ENCODE measurements around the gene SMPD3.

The SMPD3 gene

DNA sequence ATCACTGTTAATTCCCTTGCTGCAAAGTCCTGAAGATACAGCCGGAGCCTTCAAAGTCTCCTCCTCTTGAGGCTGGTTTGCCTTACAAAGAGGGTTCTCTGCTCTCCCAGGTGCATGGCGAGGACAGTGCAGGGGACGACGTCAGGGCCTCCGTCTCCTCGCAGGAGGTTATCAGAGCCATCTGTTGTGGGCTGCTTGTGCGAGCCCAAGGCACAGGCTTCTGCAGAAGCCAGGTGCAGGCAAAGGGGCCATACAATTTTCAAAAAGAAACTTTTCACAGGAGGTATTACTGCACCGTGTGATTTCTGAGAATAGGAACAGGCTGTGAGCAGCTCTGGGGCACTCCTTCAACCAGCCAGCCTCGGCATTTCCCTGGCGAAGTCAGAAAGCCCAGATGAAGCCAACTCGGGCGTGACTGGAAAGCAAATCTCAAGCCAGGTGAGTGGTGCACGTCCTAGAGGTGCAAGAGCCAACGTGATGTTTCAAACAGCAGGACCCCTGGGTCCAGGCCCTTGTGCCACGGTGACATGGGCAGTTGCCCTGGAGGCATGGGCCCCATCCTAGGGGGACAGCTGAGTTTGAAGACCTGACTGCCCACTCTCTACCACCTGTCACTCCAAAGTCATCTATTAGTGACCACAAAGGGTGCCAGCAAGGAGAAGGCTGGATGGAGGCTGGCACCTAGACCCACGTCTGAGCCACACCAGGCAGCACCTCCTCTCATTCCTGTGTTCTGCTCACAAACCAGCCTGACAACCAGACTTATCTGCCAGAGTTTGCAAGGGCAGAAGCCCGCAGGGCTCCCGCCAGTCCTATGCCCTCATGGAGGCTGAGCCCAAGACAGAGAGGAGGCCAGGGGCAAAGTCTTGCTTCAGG is 68.6 kb downstream of the SMPD3 start:
- no peak for DNase-seq

DNA sequence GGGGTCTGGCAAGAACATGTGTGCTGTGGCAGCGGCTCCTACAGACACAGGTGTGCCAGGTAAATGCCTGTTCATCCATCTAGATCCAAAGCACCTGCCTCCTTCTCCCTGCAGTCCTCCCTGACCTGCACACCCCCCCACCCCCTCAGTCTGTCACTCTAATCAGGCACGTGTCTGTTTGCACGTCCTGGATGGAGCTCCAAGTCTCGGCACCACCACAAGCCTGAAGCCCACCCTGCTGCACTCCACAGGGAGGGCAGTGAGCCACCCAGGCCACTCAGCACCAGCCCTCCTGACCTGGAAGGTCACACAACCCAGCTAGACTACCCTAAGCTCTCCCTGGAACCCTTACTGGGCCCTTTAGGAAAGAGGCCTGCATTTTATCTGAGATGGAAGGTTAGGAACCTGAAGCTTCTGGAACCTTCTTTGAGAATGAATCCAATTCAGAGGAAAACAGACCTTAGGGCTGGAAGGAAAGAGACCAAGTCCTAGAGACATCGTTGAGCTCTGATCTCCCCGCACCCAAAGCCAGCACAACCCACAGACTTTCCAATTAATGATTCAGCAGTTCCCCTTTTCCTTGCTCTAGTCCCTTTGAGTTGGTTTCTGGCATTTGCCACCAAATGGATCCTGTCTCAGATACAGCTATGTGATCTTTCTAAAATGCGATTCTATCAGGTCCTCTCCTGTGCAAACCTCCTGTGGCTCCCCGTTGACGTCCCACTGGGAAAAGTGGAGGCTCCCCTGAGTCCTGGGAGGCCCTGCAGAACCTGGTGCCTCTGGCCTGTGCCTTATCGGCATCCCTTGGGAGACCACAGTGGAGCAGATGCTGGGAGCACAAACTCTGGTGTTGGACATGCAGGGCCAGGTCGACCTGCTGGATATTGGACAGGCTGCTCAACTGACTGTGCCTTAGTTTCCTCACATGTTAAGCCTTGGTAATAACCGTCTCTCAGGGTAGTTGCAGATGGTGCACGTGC is 69.6 kb downstream of the SMPD3 start:
- no peak for DNase-seq

DNA sequence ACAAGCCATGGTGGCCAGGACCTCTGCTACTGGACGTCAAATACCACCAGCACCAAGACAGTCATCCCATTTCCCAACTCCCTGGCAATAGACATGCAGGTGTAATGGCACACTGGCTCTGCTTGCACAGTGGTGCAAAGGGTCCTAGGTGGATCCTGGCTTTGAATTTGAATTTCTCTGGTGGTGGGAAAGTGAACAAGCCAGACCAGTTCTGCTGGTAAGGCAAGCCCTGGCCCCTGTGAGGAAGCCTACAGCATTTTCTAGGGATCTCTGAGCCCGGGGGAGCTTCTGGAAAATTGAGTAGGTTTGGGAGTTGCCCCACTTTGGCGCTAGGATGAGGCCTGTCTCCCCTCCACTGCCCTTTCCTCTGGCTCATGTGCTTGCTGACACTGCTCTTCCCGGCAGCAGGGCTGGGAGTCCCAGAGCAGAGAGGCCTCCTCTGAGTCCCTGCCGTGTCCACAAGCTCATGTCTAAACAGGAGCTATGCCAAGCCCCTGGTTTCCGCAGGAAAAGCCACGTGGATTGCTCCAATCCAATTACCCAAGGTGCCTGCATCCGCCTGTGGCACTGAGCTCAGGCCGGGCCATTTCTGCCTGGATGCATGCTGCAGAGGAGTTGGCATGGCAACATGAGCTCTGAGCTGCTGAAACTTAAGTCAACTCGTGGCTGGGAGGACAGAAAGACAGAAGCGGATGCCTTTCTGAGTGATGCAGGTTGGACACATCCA is 70.5 kb downstream of the SMPD3 start:
- DNase-seq, result no peak

DNA sequence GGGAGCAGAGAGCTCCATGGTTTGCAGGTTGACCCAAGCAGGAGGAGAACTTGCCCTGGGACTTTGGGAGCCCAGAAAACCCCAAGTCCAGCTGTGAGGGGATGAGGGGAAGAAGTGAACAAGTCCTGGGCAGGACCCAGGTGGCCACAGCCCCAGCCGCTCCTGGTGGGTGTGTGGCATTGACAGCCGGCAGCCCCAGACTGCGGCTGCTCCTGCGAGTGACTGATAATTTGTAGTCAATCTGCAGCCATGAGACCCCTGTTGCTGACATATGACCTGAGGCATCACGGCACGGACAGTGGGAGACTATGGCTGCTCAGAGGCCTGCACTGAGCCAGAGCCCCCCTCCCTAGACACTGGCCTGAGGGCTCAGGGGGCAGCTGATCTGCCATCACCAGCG is 71.1 kb downstream of the SMPD3 start:
- DNase-seq, result no peak

DNA sequence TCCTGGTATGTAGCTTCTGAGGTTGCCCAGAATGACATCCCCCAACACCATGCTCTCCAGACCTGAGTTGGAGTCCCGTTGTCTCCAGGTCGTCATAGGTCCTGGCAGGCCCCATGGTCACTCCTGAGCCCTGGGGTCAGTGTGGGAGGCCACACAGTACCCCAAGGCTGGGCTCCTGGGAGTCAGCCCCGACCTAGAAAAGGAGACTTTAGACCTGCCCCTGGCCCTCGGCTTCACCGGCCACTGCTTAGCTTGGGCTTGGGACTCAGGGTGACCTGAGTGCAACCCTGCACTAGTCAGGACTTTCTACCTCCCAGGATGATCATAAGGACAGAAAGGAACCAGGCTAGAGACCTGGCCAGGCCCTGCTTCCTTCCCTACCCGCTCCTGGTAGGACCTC is 71.7 kb downstream of the SMPD3 start:
- no peak for DNase-seq

DNA sequence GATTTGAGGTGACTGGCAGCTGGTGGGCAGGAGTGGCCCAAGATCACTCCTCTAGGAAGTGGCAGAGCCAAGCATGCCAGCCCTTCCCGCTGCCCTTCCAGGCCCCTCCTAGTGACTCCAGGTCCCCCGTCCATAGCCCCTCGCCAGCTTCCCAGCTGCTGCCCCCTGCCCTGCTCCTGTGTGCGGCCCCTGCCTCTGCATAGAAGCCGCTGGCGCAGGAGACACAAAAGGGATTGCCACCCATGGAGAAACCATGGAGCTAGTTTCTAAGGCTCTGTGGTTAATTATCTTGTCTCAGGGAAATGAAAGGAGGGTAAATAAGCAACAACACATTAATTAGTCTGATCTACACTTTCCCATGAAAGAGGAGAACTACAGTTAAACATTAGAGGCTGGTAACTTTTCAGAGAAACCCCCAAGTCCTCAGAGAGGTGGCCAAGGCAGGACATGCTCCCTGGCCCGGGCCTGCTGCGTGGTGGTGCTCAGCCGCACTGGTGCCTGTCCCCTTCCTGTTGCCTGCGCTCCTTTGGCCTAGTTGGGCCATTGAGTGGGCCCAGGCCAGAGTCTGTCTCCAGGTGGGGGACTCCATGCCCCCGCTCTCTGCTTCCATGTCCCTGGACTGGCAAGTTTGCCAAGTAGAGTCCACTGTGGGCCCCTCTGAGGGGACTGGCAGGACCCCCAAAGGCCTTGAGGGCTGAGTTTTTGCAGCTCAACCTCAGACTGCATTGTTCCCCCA is 72.3 kb downstream of the SMPD3 start:
- DNase-seq, result no peak

DNA sequence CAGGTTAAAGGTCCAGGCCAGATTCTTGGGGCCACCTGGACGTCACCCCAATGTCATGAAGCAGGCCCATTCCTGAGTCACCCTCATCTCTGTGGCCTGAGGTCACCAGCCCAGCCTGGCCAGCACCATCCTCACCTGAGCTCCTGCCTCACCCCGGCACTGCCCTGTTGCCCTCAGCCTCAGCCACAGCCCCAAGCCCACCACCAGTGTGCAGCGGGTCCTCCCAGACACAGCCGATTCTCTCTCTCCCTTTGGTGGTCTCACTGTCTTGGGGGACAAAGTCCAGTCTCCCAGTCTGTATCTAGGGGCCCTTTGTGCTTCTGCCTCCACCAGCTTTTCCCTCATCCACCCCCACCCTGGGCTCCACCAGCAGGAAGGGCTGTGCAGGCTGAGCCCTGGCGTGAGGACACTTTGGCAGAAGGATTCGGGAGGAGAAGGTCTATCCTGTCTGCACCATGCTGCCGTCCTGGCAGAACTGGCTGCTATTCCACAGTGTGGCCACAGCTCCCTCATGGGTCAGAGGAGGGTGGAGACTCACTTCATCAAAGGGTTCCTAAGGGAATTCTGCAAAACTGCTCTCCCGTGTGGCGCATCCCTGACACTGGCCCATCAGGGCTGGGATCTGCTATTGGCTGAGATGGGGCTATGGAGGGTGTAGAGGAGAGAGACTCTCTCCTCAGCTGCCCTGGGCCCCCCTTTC is 73.2 kb downstream of the SMPD3 start:
- DNase-seq, result no peak

DNA sequence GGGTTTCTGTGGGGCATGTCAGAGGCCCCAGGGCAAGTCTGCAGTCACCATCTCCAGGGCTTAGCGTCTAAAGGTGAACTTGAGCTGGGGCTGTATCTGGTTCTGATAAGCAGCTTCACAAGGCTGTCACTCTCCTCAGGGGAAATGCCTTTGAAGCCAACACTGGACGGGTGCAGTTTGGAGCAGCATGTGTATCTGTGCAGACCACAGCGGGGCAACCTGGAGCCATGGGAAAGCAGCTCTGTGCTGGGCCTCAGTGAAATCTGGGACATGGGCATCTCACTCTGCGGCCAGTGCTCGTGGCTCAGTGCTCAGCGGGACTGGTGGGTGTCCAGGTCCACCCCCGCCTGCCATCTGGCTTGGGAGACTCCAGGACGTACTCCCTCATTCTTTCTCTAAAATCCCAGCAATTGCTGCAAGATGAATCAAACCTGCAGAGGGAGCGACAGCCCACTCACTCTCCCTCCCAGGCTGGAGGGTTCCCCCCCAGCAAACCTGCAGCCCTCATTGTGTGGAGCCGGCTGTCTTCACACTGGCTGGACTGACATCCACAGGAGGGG is 74.0 kb downstream of the SMPD3 start:
- no peak for DNase-seq

DNA sequence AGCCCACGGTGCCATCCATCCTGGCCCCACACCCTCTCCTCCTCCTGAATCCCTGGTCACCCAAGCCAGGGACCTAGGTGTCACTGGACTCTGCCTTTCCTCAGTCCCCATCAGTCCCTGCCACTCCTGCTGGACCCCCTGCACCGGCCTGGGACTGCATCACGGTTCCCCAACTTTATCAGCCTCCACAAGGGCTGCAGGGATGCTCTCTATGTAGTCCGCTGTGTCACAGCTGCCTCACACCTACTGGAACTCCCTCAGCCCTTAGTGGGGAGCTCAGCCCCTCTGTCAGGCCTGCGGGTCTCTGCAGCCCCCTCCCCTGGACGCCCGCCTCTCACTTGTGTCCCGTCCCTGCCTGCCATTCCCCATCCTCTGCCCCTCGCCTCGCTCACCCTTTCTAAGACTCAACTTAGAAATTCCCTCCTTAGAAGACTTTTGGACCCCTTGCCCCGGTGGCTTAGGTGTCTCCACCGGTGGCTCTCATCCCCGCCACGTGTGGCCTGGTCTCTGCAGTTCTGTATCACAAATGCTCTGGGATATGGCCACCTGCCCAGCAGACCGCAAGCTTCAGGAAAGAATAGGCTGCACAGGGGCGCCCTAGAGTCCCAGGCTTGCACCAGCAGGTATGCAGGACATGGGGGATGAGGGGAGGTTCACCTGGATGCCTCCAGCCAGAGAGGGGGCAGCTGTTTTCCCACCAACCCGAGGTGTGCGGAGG is 74.6 kb downstream of the SMPD3 start:
- peak; percentile 25 for DNase-seq

DNA sequence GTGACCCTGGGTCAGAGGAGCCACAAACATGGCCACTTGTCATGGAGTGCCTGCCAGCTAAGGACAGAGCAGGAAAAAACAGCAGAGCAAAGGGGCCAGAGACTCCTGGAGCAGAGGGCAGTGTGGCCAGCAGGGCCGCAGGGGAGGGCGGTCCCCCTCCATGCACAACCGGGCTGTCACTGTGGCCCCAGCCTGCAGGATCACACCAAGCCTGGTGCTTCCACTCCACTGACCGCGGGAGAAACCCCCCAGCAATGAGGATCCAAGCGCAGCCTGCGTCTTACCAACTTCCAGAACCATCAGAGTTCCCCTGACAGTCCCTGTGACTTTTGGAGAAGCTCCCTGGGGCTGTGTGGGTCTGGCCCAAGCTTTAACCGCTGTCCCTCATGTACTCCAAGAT is 75.5 kb downstream of the SMPD3 start:
- DNase-seq, result no peak

DNA sequence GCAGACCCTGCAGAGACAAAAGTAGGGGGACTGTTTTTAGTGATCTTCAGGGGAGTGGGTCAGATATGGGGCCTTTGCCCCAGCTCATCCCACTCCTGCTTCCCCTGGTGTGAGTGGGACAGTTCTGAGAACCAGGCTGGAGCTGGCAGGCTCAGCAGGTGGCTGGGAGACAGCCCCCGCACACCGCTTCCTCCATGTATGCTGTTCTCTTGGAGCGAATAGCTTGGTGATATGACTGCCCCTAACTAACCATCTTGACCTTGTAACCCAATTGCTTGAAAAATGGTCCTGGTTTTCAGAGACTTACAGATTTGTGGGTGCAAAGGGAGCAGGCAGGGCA is 76.0 kb downstream of the SMPD3 start:
- DNase-seq, result no peak

DNA sequence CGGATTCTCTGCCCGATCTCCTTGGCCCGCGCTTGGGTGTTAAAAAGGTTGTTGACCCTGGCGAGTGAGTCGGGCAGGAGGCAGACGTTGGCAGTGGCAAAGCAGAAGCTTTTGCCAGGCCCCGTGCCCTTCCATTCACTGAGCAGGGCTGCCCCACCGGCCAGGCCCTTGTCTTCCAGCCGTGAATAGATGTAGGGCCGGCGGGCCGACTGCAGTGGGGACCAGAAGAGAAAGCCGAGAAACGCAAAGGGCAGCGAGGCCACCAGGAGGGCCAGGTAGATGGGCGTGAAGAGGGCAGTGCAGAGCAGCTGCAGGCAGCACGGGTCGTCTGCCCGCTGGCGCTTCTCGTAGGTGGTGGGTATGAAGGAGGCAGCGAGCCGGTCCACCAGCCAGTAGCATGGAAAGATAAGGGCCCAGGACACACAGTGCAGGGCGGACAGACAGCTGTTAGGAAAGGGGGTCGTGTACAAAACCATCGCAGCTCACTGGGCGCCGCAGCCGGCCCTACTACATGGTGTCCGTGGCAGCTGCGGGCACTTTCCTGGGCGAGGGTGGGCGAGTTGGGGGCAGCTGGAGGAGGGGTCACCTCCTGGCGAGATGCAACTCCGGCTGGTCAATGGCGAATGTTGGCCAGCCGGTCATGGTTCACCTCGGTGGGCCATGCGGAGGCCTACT is 76.5 kb downstream of the SMPD3 start:
- no peak for DNase-seq

DNA sequence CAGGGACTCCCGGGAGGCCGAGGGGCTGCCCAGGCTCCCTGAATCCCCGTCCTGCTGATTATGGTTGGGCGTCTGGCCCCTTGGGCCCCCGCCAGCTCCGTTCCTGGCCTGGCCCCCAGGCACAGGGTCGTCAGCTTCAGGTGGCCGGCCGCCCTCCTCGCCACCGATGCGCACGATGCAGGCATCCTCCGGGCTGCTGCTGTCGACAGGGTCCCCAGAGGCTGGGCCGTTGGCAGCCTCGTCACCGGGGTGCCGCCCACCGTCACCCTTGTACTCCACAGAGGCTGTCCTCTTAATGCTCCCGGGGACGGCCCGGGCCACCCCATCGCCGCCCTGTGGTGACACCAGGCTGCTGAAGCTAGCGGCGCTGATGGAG is 77.0 kb downstream of the SMPD3 start:
- DNase-seq, result no peak

DNA sequence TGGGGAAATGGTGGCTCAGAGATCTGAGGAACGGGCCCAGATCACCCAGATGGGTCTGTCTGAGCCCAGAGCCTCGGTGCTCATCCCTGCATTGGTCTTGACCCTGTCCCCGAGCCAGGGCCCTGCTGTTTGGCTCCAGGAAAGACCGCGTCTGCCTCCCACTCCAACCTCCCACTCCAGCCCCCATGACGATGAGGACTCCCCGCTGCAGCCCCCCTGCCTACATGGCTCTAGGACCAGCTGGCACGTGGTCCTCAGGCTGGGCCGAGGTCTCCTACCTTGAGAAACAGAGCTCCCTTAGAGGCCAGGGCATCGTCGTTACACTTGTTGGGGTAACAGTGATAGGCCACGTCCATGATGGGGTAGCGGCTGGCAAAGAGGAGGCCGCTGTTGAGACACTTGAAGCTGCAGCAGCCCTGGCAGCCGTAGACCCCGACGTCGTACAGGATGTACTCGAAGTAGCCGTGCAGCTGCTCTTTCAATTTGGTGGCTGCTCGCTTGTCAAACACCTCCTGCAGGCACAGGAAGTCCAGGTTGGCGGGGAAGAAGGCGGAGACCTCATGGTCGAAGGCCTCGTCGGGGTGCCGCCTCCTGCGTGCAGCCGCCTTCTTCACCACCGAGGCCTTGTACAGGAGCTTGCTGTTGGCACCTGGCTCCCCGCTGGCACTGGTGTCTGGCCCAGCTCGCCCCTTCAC is 77.6 kb downstream of the SMPD3 start:
- peak; percentile 36 for DNase-seq

DNA sequence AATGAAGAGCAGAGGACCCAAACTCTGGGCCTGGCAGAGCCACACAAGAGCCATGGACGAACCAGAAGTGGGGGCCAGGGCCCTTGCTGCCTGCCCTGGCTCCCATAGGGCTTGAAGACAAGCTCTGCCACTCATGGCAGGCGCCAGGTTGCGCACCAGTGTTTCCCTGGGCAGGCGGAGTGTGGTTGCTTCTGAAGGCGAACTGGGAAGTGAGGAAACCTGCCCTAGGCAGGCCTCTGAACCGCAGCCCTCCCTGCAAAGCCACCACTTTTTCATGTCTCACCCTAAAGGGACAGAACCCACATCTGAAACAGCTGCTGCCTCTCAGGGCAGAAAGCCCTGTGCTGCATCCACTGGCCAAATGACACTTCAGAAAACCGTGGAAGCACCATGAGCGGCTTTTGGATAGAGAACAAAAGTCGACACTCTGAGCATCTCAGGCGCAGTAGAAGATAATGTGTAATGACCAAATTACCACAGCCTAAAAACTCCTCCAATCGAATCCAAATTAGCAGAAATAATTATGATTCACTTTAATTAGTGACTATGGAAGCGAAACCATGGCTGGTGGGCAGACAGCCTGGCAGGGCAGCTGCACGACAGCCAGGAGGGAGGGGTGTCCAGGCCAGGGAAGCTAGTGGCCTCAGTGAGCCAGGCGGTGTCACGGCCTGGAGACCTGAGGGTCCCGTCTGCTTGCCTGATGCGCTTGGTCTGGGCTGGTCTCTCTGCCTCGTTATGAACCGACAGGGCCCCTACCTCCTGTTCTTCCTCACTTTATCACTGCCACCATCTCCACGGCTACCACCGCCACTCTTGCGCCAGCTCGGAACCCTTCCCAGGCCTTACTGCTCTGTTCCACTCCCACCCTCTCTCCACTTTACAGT is 78.4 kb downstream of the SMPD3 start:
- no peak for DNase-seq

DNA sequence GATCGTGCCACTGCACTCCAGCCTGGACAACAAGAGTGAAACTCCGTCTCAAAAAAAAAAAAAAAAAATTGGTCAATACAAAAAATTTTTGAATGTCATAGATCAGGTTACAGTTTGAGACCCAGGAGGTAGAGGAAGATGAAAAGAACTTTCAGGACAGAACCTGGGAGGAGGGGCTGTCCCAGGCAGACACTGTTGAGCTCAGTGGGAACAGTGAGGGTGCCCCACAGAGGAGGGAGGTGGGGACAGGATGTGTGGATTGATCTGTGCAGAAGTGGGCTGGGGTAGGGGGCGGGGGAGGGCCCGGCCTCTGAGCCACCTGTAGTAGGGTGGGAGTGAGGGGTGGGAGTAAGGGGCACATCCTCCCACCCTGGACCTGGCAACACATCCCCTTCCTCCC is 79.1 kb downstream of the SMPD3 start:
- DNase-seq, result no peak

DNA sequence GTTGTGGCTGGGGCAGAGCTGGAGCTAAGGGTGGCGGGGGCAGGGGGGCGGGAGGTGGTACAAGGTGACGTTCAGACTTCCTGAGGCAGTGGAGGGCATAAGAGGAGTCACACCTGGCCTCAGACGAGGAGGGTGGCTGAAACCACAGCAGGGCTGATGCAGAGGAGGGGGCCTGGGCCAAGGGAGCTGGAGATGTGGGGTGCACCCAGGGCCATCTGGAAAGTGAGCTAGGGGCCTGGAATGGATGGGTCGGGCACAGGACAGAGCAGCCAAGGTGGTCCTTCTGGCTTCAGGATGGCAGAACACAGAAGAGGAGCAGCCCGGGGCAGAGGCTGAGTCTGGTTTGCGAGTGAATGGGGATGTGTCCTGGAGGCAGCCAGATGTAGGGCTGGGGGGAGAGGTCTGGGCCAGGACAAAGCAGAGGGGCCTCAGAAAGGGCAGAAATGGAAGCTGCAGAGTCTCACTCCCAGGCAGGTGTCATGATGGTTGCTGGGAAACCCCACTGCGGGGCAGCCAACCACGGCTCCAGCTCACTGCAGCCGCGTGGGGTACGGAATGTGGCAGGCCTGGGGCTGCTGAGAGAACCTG is 79.9 kb downstream of the SMPD3 start:
- DNase-seq, result no peak

DNA sequence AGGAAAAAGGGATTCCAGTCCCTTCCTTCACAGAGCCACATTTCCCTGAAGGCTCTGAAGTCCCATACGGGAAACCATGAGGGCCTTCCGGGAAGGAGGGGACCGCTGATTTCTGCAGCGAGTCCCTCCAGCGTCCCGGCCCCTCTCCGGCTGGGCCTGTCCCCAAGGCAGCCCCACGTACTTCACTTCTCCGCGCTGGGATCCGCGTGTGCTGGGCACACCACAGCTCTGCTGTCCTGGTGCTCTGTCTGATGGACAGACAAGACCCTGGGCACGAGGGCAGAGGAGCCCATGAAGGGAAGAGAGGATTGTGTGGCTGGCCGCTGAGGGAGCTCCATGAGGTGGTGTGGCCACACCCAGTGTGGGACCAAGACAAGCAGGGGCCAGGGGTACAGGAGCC is 80.4 kb downstream of the SMPD3 start:
- DNase-seq, result no peak

Measured in NCI-H2107 (cell line).